Activated naive CD4-positive, alpha-beta T cell treated with anti-CD3 and anti-CD28 coated beads for 36 hours (primary cell): ENCODE data around the gene ROS1. TPM values are rescaled to one million over a fixed set of nuclear protein-coding genes. Genes with fewer than 3 reads are reported as not detected.

Source experiments
- CTCF ChIA-PET: fragments of 350-600 bp; sonication (Branson Sonifier 250); formaldehyde crosslinking; loops from one replicate; lab custom pipeline; 2021; ENCODE audit warnings: antibody characterized with exemption; lab: Charles Lee
- DNase-seq: peaks from one replicate; pipeline ENCODE4 v3.0.0-alpha.2; 2020
- H3K27ac Mint-ChIP-seq: one replicate; pipeline ENCODE4 v1.8.0; 2021; ENCODE audit warnings: mild to moderate bottlenecking, mixed read lengths
- H3K27me3 Mint-ChIP-seq: one replicate; pipeline ENCODE4 v1.8.0; 2021; ENCODE audit warnings: low read depth, mixed read lengths
- H3K36me3 Mint-ChIP-seq: one replicate; pipeline ENCODE4 v1.8.0; 2021; ENCODE audit warnings: low read depth, mixed read lengths
- H3K4me1 Mint-ChIP-seq: one replicate; pipeline ENCODE4 v1.8.0; 2021; ENCODE audit warnings: low read depth, mixed read lengths
- H3K4me3 Mint-ChIP-seq: one replicate; pipeline ENCODE4 v1.8.0; 2021; ENCODE audit warnings: mild to moderate bottlenecking, moderate library complexity, mixed read lengths
- H3K9me3 Mint-ChIP-seq: one replicate; pipeline ENCODE4 v1.8.0; 2021; ENCODE audit warnings: mixed read lengths
- intact Hi-C: fragments of 100-400 bp; cut with micrococcal nuclease; formaldehyde crosslinking; loops from one replicate; pipeline ENCODE4 v1.15.1; 2023
- total RNA-seq, 2 experiments: library from RNA; stranded (reverse); gene quantifications; one replicate each; pipeline ENCODE4 v1.2.3, GENCODE V29; 2021

Gene ROS1
- total RNA-seq, 2 experiments from 2014 or later, result not detected

GRCh38 chr6:117371492-117371891 lies 54.2 kb downstream of the ROS1 start:
- H3K27ac Mint-ChIP-seq, result no peak overlapping the region
- no peaks in the 10 kb centered on the region for H3K4me1 Mint-ChIP-seq
- intact Hi-C loops, result no loop called here
- no peak for DNase-seq
- peaks cover 19% of the 10 kb centered on the region for H3K27me3 Mint-ChIP-seq
- no peaks in the 10 kb centered on the region for H3K9me3 Mint-ChIP-seq
- no peaks in the 10 kb centered on the region for H3K36me3 Mint-ChIP-seq
- CTCF ChIA-PET, result interaction anchor here (0.5 kb wide), 1 partner anchor 16 kb away, joined by 3 read pairs; no protein-coding TSS in a partner anchor
- H3K4me3 Mint-ChIP-seq, result no peak overlapping the region

- no peak for DNase-seq
- Mint-ChIP-seq H3K4me3 (no peak overlapping the region), H3K27ac (no peak overlapping the region), H3K36me3 (no peaks in the 10 kb centered on the region), H3K4me1 (no peaks in the 10 kb centered on the region), H3K27me3 (peaks cover 3% of the 10 kb centered on the region), H3K9me3 (no peaks in the 10 kb centered on the region)
- CTCF ChIA-PET, result no interaction called here
- intact Hi-C loops, result no loop called here
Measured at GRCh38 chr6:117359581-117359980, 66.2 kb downstream of the ROS1 start.

- CTCF ChIA-PET, result interaction anchor here (0.6 kb wide), 1 partner anchor 149 kb away, joined by 3 read pairs; no protein-coding TSS in a partner anchor
- DNase-seq, result no peak
- intact Hi-C loops, result no loop called here
- Mint-ChIP-seq H3K27ac (no peak overlapping the region), H3K9me3 (no peaks in the 10 kb centered on the region), H3K36me3 (no peaks in the 10 kb centered on the region), H3K4me1 (no peaks in the 10 kb centered on the region), H3K4me3 (no peak overlapping the region), H3K27me3 (no peaks in the 10 kb centered on the region)
Measured at GRCh38 chr6:117354671-117355070, 71.1 kb downstream of the ROS1 start.

- CTCF ChIA-PET, result interaction anchor here (0.6 to 1.4 kb wide), 3 partner anchors 28 to 252 kb away, joined by 3 to 4 read pairs (median 4); no protein-coding TSS in a partner anchor
- H3K4me1 Mint-ChIP-seq, result no peaks in the 10 kb centered on the region
- no peaks in the 10 kb centered on the region for H3K27me3 Mint-ChIP-seq
- H3K36me3 Mint-ChIP-seq, result no peaks in the 10 kb centered on the region
- no peak overlapping the region for H3K27ac Mint-ChIP-seq
- H3K9me3 Mint-ChIP-seq, result no peaks in the 10 kb centered on the region
- no peak overlapping the region for H3K4me3 Mint-ChIP-seq
- DNase-seq, result no peak
- intact Hi-C loops, result no loop called here
Measured at GRCh38 chr6:117352466-117353081, 73.2 kb downstream of the ROS1 start.

- Mint-ChIP-seq H3K27me3 (no peaks in the 10 kb centered on the region), H3K9me3 (no peaks in the 10 kb centered on the region), H3K4me3 (no peak overlapping the region), H3K36me3 (no peaks in the 10 kb centered on the region), H3K4me1 (no peaks in the 10 kb centered on the region), H3K27ac (no peak overlapping the region)
- CTCF ChIA-PET, result interaction anchor here (0.6 to 1.3 kb wide), 3 partner anchors 74 to 247 kb away, joined by 3 read pairs; partner anchors contain the start of gene ROS1
- DNase-seq, result no peak
- intact Hi-C loops, result no loop called here
Measured at GRCh38 chr6:117351521-117351920, 74.2 kb downstream of the ROS1 start.

- H3K4me1 Mint-ChIP-seq, result no peaks in the 10 kb centered on the region
- H3K27me3 Mint-ChIP-seq, result peaks cover 3% of the 10 kb centered on the region
- no peaks in the 10 kb centered on the region for H3K36me3 Mint-ChIP-seq
- no peak for DNase-seq
- H3K9me3 Mint-ChIP-seq, result no peaks in the 10 kb centered on the region
- CTCF ChIA-PET, result interaction anchor here (0.6 to 1.1 kb wide), 3 partner anchors 84 to 260 kb away, joined by 3 read pairs; no protein-coding TSS in a partner anchor
- no peak overlapping the region for H3K4me3 Mint-ChIP-seq
- intact Hi-C loops, result loop anchor here (1.0 to 10.0 kb wide), 6 partner anchors 102 to 928 kb away; partner anchors contain the start of gene SLC35F1
- H3K27ac Mint-ChIP-seq, result no peak overlapping the region
Measured at GRCh38 chr6:117346142-117346930, 79.4 kb downstream of the ROS1 start.

GRCh38 chr6:117345292-117345610 lies 80.5 kb downstream of the ROS1 start:
- CTCF ChIA-PET, result interaction anchor here (0.7 to 1.1 kb wide), 3 partner anchors 101 to 261 kb away, joined by 3 read pairs; no protein-coding TSS in a partner anchor
- Mint-ChIP-seq H3K36me3 (no peaks in the 10 kb centered on the region), H3K4me3 (no peak overlapping the region), H3K9me3 (no peaks in the 10 kb centered on the region), H3K27me3 (peaks cover 3% of the 10 kb centered on the region), H3K4me1 (no peaks in the 10 kb centered on the region), H3K27ac (no peak overlapping the region)
- intact Hi-C loops, result loop anchor here (5.0 to 10.0 kb wide), 2 partner anchors 562 to 930 kb away; partner anchors contain the start of gene SLC35F1
- no peak for DNase-seq

- CTCF ChIA-PET, result interaction anchor here (0.7 to 1.3 kb wide), 5 partner anchors 81 to 262 kb away, joined by 3 read pairs; partner anchors contain the start of gene ROS1
Measured at GRCh38 chr6:117344444-117345291, 81.1 kb downstream of the ROS1 start.

GRCh38 chr6:117338567-117338966 lies 87.2 kb downstream of the ROS1 start:
- intact Hi-C loops, result no loop called here
- Mint-ChIP-seq H3K4me3 (no peak overlapping the region), H3K9me3 (no peaks in the 10 kb centered on the region), H3K4me1 (no peaks in the 10 kb centered on the region), H3K27me3 (peaks cover 11% of the 10 kb centered on the region), H3K36me3 (no peaks in the 10 kb centered on the region), H3K27ac (no peak overlapping the region)
- CTCF ChIA-PET, result no interaction called here
- no peak for DNase-seq

More at GRCh38 chr6:117344444-117345291, 81.1 kb downstream of the ROS1 start:
- peaks cover 3% of the 10 kb centered on the region for H3K27me3 Mint-ChIP-seq
- no peaks in the 10 kb centered on the region for H3K9me3 Mint-ChIP-seq
- no peak overlapping the region for H3K27ac Mint-ChIP-seq
- H3K4me3 Mint-ChIP-seq, result no peak overlapping the region
- no peaks in the 10 kb centered on the region for H3K4me1 Mint-ChIP-seq
- DNase-seq, result no peak
- no peaks in the 10 kb centered on the region for H3K36me3 Mint-ChIP-seq
- intact Hi-C loops, result loop anchor here (5.0 to 10.0 kb wide), 2 partner anchors 563 to 930 kb away; partner anchors contain the start of gene SLC35F1

- Mint-ChIP-seq H3K4me1 (no peaks in the 10 kb centered on the region), H3K4me3 (no peak overlapping the region), H3K27me3 (peaks cover 36% of the 10 kb centered on the region), H3K9me3 (peaks cover 6% of the 10 kb centered on the region), H3K36me3 (no peaks in the 10 kb centered on the region), H3K27ac (no peak overlapping the region)
- intact Hi-C loops, result no loop called here
- no peak for DNase-seq
- CTCF ChIA-PET, result no interaction called here
Measured at GRCh38 chr6:117329926-117330325, 95.8 kb downstream of the ROS1 start.

GRCh38 chr6:117328500-117328899 lies 97.2 kb downstream of the ROS1 start:
- Mint-ChIP-seq H3K9me3 (peaks cover 6% of the 10 kb centered on the region), H3K4me3 (no peak overlapping the region), H3K27ac (no peak overlapping the region), H3K36me3 (no peaks in the 10 kb centered on the region), H3K4me1 (no peaks in the 10 kb centered on the region), H3K27me3 (peaks cover 36% of the 10 kb centered on the region)
- no peak for DNase-seq
- intact Hi-C loops, result no loop called here
- CTCF ChIA-PET, result no interaction called here

- CTCF ChIA-PET, result no interaction called here
- intact Hi-C loops, result no loop called here
- no peak overlapping the region for H3K27ac Mint-ChIP-seq
Measured at GRCh38 chr6:117328005-117328389, 97.7 kb downstream of the ROS1 start.

More at GRCh38 chr6:117328005-117328389, 97.7 kb downstream of the ROS1 start:
- H3K9me3 Mint-ChIP-seq, result peaks cover 6% of the 10 kb centered on the region
- peaks cover 36% of the 10 kb centered on the region for H3K27me3 Mint-ChIP-seq
- DNase-seq, result no peak
- no peaks in the 10 kb centered on the region for H3K4me1 Mint-ChIP-seq
- no peaks in the 10 kb centered on the region for H3K36me3 Mint-ChIP-seq
- H3K4me3 Mint-ChIP-seq, result no peak overlapping the region
